Large intestine (tissue), 3 donors: ENCODE measurements around the gene FKBP15. TPM values are rescaled to one million over a fixed set of nuclear protein-coding genes. Genes with fewer than 3 reads are reported as not detected.
"Not testable (repeated sequence)": the region's sequence is repeated elsewhere in the genome, so short reads cannot be mapped to it uniquely, and the experiment has no call there.

Experiments
- DNase-seq, 2 donors: peaks; one replicate each; pipeline versions ENCODE4 v3.0.0 to v3.0.0-alpha.2; 2013
- H3K27ac ChIP-seq: one replicate; pipeline ENCODE4 v1.5.1; 2013; ENCODE audit warnings: low read length
- H3K27me3 ChIP-seq: 2 replicates; pipeline ENCODE4 v1.6.1; 2013; ENCODE audit warnings: low read length; ENCODE audit not compliant: control insufficient read depth, insufficient read depth
- H3K36me3 ChIP-seq: 2 replicates; pipeline ENCODE4 v1.6.1; 2013; ENCODE audit warnings: low read length; ENCODE audit not compliant: control insufficient read depth, insufficient read depth
- H3K4me1 ChIP-seq: one replicate; pipeline ENCODE4 v1.6.1; 2013; ENCODE audit warnings: low read length; ENCODE audit not compliant: control insufficient read depth, insufficient read depth
- H3K4me3 ChIP-seq: one replicate; pipeline ENCODE4 v1.5.1; 2013; ENCODE audit warnings: low read length
- H3K9me3 ChIP-seq: one replicate; pipeline ENCODE4 v1.6.1; 2013; ENCODE audit warnings: mild to moderate bottlenecking, low read depth, low read length, moderate library complexity; ENCODE audit not compliant: control insufficient read depth
- WGBS: methylation state at CpG from one replicate; pipeline ENCODE4 v1.1.5; 2013; ENCODE audit warnings: low lambda C conversion rate; ENCODE audit not compliant: insufficient coverage; 5-methylcytosine and 5-hydroxymethylcytosine counted together
- polyA plus RNA-seq: library from polyadenylated mRNA; unstranded; fragments of 120-200 nt; gene quantifications from one replicate; pipeline ENCODE4 v1.2.1, GENCODE V29; 2013

Gene FKBP15
- polyA plus RNA-seq, 1 donor: 23.1 TPM

- Histone ChIP-seq H3K27ac (no peak overlapping the region), H3K4me1 (no peaks in the 10 kb centered on the region), H3K27me3 (peaks cover 8% of the 10 kb centered on the region), H3K4me3 (no peak overlapping the region), H3K36me3 (no peaks in the 10 kb centered on the region), H3K9me3 (no peaks in the 10 kb centered on the region)
- no CpG with 5 or more reads among the region's 9 CpGs for WGBS
- DNase-seq: no peak
These were observed 83.6 kb downstream of the FKBP15 start for GRCh38 chr9:113137196-113138168.

- peaks cover 4% of the 10 kb centered on the region for H3K27me3 ChIP-seq
- no peaks in the 10 kb centered on the region for H3K9me3 ChIP-seq
- H3K36me3 ChIP-seq: no peaks in the 10 kb centered on the region
- DNase-seq: no peak
- H3K4me1 ChIP-seq: no peaks in the 10 kb centered on the region
- no peak overlapping the region for H3K27ac ChIP-seq
- no CpG with 5 or more reads among the region's 3 CpGs for WGBS
- no peak overlapping the region for H3K4me3 ChIP-seq
These were observed 89.4 kb downstream of the FKBP15 start for GRCh38 chr9:113131689-113132151.

- WGBS: no CpG with 5 or more reads among the region's 4 CpGs
- Histone ChIP-seq H3K27me3 (peaks cover 4% of the 10 kb centered on the region), H3K27ac (no peak overlapping the region), H3K9me3 (no peaks in the 10 kb centered on the region), H3K36me3 (no peaks in the 10 kb centered on the region), H3K4me1 (no peaks in the 10 kb centered on the region), H3K4me3 (no peak overlapping the region)
- DNase-seq: no peak
These were observed 91.2 kb downstream of the FKBP15 start for GRCh38 chr9:113129884-113130283.

GRCh38 chr9:113129466-113129865 lies 91.6 kb downstream of the FKBP15 start:
- no peak overlapping the region for H3K4me3 ChIP-seq
- H3K27ac ChIP-seq: no peak overlapping the region
- no peaks in the 10 kb centered on the region for H3K36me3 ChIP-seq
- no peaks in the 10 kb centered on the region for H3K9me3 ChIP-seq
- DNase-seq: no peak
- peaks cover 4% of the 10 kb centered on the region for H3K27me3 ChIP-seq
- no peaks in the 10 kb centered on the region for H3K4me1 ChIP-seq

GRCh38 chr9:113125386-113126035 lies 95.6 kb downstream of the FKBP15 start:
- Histone ChIP-seq H3K36me3 (no peaks in the 10 kb centered on the region), H3K27ac (no peak overlapping the region), H3K4me3 (no peak overlapping the region), H3K27me3 (peaks cover 2% of the 10 kb centered on the region), H3K9me3 (no peaks in the 10 kb centered on the region), H3K4me1 (no peaks in the 10 kb centered on the region)
- WGBS: no CpG with 5 or more reads among the region's 4 CpGs
- DNase-seq: no peak

- H3K9me3 ChIP-seq, H3K27me3 ChIP-seq, H3K4me1 ChIP-seq, H3K4me3 ChIP-seq, DNase-seq, H3K36me3 ChIP-seq, H3K27ac ChIP-seq: not testable (repeated sequence)
- no CpG with 5 or more reads among the region's 6 CpGs for WGBS
These were observed 102.2 kb downstream of the FKBP15 start for GRCh38 chr9:113118829-113119228.

Other genes with a start within 250 kb of the FKBP15 start
- gene ZNF883, start 209.1 kb downstream of the FKBP15 start, polyA plus RNA-seq: 2.6 TPM
- 3.3 TPM for gene ZFP37, start 164.6 kb downstream of the FKBP15 start, polyA plus RNA-seq
- gene SLC31A2, start 70.3 kb downstream of the FKBP15 start, polyA plus RNA-seq: 11.4 TPM
- 32.2 TPM for gene SLC31A1, start 267 bp upstream of the FKBP15 start, polyA plus RNA-seq
- 39.7 TPM for gene CDC26, start 54.3 kb upstream of the FKBP15 start, polyA plus RNA-seq
- gene PRPF4, start 54.4 kb upstream of the FKBP15 start, polyA plus RNA-seq: 22.8 TPM
- 0.91 TPM for gene RNF183, start 82.1 kb upstream of the FKBP15 start, polyA plus RNA-seq
- gene WDR31, start 119.0 kb upstream of the FKBP15 start, polyA plus RNA-seq: 2.8 TPM
- 9.5 TPM for gene BSPRY, start 128.3 kb upstream of the FKBP15 start, polyA plus RNA-seq
- 155 TPM for gene HDHD3, start 155.7 kb upstream of the FKBP15 start, polyA plus RNA-seq
- gene ALAD, start 180.0 kb upstream of the FKBP15 start, polyA plus RNA-seq: 48.8 TPM
- gene POLE3, start 189.4 kb upstream of the FKBP15 start, polyA plus RNA-seq: 48.0 TPM
- gene C9orf43, start 189.5 kb upstream of the FKBP15 start, polyA plus RNA-seq: 0.84 TPM
- 33.0 TPM for gene RGS3, start 242.4 kb upstream of the FKBP15 start, polyA plus RNA-seq